ENCODE data around the gene UBL4A.

UBL4A gene

GRCh38 chrX:154486396-154487207, at the start of gene UBL4A:
TSS of gene UBL4A (minus strand) at chrX:154486615. CDS start at chrX:154486584, 31 bp downstream.
- peak; percentile 78 for DNase-seq

GRCh38 chrX:154535892-154536291, 49.5 kb upstream of the UBL4A start:
- DNase-seq = no peak

DNA sequence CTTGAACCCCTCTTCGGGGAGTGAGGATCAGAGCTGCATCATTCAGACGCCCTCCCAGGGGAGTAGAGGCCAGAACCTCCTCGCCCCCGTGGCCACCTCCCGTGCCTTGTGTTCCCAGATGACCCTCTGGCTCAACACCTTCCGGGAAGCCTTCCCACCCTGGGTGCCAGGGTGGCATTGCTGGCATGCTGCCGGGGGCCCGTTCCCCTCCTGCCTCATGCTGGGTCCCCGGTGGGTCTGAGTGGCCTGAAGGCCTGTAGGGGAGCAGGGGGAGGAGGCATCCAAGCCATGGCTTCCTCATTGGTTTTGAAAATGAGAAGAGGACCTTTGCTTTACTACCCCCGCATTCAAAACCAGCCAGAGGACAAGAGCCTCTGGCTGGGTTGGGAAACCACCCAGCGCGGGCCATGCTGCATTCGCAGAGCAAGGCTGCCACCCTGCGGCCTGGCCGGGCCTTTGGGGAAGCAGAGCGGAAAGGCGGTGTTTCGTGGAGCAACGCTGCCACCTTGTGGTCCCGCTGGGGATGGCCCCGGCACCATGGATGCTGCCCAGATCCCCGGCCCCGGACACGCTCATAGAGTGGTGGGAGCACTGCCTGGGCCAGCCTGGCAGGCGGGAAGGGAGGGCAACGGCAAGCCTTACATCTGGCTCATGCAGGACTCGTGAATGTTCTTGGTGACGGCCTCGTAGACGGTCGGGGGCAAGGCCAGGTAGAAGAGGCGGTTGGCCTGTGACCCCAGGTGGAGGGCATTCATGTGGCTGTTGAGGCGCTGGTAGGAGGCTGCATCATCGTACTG, 48.3 kb upstream of the UBL4A start:
- DNase-seq = peak; percentile 93

DNA sequence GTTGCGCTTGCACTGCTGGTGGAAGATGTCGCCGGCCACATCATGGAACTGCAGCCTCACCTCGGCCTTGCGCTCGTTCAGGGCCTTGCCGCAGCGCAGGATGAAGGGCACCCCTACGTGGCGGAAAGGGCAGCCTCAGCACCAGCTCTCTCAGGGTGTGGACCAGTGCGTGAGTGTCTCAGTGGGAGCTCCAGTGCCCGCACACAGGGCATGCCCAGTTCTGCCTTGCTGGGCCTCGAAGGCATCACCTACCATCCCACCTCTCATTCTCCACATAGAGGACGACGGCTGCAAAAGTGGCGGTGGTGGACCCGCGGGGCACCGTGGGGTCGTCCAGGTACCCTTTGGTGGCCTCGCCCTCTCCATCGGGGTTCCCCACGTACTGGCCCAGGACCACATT, 46.3 kb upstream of the UBL4A start:
- DNase-seq = no peak

GRCh38 chrX:154531626-154532025, 45.2 kb upstream of the UBL4A start:
- DNase-seq = no peak

DNA sequence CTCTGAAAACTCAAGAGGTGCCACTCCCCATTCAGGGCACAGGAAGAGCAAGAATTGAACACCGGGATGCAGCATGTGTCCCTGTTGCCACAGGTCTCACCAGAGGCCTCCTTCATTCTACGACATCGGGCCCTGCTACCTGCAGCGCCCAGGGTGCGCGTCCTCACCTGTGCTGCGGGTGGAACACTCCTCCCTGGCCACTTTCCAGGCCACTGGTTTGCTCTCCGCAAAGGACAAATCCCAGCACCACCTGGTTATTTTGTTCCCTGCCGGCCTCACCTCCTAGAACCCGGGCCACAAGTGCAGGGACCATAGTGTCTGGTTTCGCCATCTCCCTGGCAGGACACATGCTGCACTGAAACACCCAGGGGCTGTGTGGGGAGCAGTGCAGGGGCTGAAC, 43.9 kb upstream of the UBL4A start:
- no peak for DNase-seq

GRCh38 chrX:154529206-154529612, 42.8 kb upstream of the UBL4A start:
- DNase-seq = no peak

DNA sequence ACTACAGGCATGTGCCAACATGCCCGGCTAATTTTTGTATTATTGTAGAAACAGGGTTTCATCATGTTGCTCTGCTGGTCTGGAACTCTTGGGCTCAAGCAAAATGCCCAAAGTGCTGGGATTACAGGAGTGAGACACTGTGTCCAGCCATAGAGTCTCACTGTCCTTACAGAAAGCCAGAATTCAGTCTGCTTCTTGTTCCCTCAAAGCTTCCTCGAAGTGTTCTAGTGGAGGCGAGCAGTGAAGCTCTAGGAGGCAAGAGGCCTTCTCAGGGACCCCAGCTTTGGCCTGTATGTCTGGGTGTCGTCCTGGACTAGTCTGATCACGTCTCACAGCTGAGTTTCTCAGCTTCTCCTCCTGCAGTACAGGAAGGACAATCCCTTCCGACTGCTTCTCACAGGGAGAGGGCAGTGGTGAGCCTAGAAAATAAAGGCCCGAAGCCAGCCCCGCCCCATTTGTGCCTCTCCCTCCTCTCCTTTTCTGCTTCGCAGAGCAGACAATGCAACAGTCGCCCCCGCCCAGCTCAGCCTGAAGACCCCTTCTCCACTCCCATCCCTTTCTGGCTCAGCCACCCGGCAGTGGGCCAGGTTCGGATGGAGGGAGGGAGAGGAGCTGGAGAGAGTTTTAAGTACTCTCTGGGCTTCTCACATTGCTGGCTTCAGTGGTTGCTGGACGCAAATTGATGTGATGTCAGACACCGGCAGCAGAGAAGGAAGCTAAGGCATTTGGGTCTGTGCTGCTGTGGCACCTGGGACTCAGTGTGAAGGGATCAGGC, 40.7 kb upstream of the UBL4A start:
- peak; percentile 90 for DNase-seq

GRCh38 chrX:154525606-154526490, 39.4 kb upstream of the UBL4A start:
- no peak for DNase-seq

- DNase-seq = peak; percentile 42
Observed at GRCh38 chrX:154519389-154519788, 33.0 kb upstream of the UBL4A start.

DNA sequence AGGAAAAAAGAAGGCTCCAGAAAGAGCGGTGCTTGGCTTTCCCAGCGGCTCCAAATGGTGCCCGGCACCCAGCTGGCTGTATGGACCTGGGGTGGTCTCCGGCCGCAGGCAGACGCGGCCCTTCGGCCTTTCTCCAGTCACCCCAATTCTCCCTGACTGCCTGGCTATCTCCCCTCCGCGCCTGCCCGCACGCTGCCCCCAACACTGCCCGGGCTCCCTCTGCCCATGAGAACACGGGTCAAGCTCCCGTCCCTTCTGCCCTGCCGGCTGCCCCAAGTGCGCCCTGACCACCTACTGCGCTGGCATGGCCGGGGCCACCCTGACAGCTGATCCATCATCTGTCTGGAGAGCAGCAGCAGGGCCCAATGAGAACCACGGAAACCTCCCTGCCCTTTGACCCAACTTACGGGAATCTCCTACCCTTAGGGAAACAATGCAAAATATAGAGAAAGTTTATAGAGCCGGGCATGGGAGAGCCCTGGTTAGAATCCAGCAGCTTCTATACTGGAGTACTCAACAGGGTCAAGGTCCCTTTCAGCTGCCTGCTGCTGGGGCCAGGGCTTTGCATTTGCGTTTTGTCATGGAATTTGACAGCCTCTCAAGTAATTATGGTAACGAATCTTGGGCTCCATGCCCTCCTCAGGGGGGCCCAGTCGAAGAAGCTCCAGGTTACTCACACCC, 30.8 kb upstream of the UBL4A start:
- DNase-seq = no peak

DNA sequence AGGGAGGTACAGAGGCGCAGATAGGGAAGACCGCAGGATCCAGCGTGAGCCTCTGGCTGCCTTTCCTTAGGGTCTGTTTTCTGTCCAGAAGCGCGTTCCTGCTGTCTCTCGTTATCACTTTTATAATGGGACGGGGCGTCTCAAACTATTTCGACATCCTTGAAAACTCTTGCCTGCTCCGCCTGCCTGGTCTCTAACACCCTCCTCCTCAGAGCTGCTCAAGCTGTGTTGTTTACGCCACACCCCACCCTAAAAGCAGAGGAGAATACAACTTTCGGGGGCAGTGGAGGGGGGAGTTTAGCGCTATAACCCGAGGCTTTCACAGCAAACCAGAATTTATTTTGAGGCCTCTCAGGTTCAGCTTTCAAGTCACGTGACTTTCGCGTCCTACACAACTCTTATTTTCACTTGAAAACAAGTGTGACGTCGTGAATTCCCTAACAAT, 30.3 kb upstream of the UBL4A start:
- peak; percentile 54 for DNase-seq

GRCh38 chrX:154515966-154516655, 29.7 kb upstream of the UBL4A start, which contains the start of gene FAM3A:
TSS of gene FAM3A (minus strand) at chrX:154516232. CDS start at chrX:154515772, 460 bp downstream.
- DNase-seq = peak; percentile 92

- DNase-seq = peak; percentile 45
Observed at GRCh38 chrX:154515090-154515965, 28.9 kb upstream of the UBL4A start.

- DNase-seq = no peak
Observed at GRCh38 chrX:154513716-154514115, 27.3 kb upstream of the UBL4A start.

DNA sequence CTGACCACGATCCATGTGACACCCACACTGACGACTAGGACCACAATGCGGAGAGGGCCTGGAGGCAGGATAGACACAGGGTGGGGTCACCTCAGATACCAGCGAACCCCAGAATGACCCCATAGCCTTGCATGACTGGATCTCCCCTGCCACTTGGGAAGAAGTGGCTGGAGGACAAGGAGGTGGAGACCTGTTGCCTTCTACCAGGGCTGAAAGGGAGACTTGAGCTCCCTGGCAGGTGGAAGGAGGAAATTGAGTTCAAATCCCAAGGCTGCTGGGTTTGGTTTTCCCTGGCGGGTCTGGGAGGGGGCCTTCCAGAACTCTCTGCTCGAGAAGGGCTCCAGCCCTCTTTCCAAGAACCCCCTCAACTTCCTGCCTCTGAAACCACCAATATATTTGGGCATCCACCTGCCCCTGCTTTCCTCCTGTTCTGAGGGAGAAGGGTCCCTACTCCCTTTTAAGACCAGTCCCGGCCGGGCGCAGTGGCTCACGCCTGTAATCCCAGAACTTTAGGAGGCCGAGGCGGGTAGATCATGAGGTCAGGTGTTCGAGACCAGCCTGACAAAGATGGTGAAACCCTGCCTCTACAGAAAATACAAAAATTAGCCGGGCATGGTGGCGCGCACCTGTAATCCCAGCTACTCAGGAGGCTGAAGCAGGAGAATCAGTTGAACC, 26.6 kb upstream of the UBL4A start:
- no peak for DNase-seq

GRCh38 chrX:154511761-154512160, 25.3 kb upstream of the UBL4A start:
- DNase-seq = no peak

DNA sequence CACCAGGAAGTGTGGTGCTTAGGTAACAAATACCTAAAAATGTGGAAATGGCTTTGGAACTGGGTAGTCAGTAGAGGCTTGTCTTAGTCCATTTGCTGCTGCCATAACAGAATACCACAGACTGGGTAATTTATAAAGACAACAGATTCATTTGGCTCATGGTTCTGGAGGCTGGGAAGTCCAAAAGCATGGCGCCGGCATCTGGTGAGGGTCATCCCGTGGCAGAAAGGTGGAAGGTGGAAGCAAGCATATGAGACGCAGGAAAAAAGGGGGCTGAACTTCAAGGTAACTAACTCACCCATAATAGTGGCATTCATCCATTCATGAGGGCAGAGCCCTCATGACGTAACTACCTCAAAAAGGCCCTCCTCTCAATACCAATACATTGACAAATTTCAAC, 23.0 kb upstream of the UBL4A start:
- no peak for DNase-seq

GRCh38 chrX:154508384-154508745, 21.9 kb upstream of the UBL4A start:
- no peak for DNase-seq

All from hematopoietic multipotent progenitor cell treated with erythropoietin and hydrocortisone succinate and interleukin-3 and kit ligand, for 4 days (in vitro differentiated cells).